ENCODE results near the gene IQGAP2. TPM values are rescaled to one million over a fixed set of nuclear protein-coding genes. Genes with fewer than 3 reads are reported as not detected.

IQGAP2 gene
- total RNA-seq, 1 experiment from 2014 or later, result 83.2 TPM

GRCh38 chr5:76468635-76469425 is 65.7 kb downstream of the IQGAP2 start:
- DNase-seq (ENCODE audit: low spot score), result no peak
- in situ Hi-C loops (cut with HindIII; ENCODE audit: low sequenced_read_pairs), result no loop called here

GRCh38 chr5:76469656-76470290 is 66.7 kb downstream of the IQGAP2 start:
- in situ Hi-C loops (cut with HindIII; ENCODE audit: low sequenced_read_pairs), result no loop called here
- DNase-seq (ENCODE audit: low spot score), result no peak

GRCh38 chr5:76470976-76471375 is 67.9 kb downstream of the IQGAP2 start:
- in situ Hi-C loops (cut with HindIII; ENCODE audit: low sequenced_read_pairs), result no loop called here
- DNase-seq (ENCODE audit: low spot score), result no peak

GRCh38 chr5:76471406-76471805 is 68.3 kb downstream of the IQGAP2 start:
- in situ Hi-C loops (cut with HindIII; ENCODE audit: low sequenced_read_pairs), result no loop called here
- no peak for DNase-seq (ENCODE audit: low spot score)

GRCh38 chr5:76471987-76472334 is 68.9 kb downstream of the IQGAP2 start:
- DNase-seq (ENCODE audit: low spot score), result no peak
- in situ Hi-C loops (cut with HindIII; ENCODE audit: low sequenced_read_pairs), result no loop called here

GRCh38 chr5:76472335-76473008 is 69.4 kb downstream of the IQGAP2 start:
- DNase-seq (ENCODE audit: low spot score), result no peak
- in situ Hi-C loops (cut with HindIII; ENCODE audit: low sequenced_read_pairs), result no loop called here

- no peak for DNase-seq (ENCODE audit: low spot score)
- in situ Hi-C loops (cut with HindIII; ENCODE audit: low sequenced_read_pairs), result no loop called here
Measured at GRCh38 chr5:76473009-76473336, 69.9 kb downstream of the IQGAP2 start.

GRCh38 chr5:76473661-76474060 is 70.6 kb downstream of the IQGAP2 start:
- no peak for DNase-seq (ENCODE audit: low spot score)
- in situ Hi-C loops (cut with HindIII; ENCODE audit: low sequenced_read_pairs), result no loop called here

- DNase-seq (ENCODE audit: low spot score), result no peak
- in situ Hi-C loops (cut with HindIII; ENCODE audit: low sequenced_read_pairs), result no loop called here
Measured at GRCh38 chr5:76474377-76474776, 71.3 kb downstream of the IQGAP2 start.

GRCh38 chr5:76475385-76475784 is 72.3 kb downstream of the IQGAP2 start:
- no peak for DNase-seq (ENCODE audit: low spot score)
- in situ Hi-C loops (cut with HindIII; ENCODE audit: low sequenced_read_pairs), result no loop called here

GRCh38 chr5:76475936-76476335 is 72.9 kb downstream of the IQGAP2 start:
- no peak for DNase-seq (ENCODE audit: low spot score)
- in situ Hi-C loops (cut with HindIII; ENCODE audit: low sequenced_read_pairs), result no loop called here

- in situ Hi-C loops (cut with HindIII; ENCODE audit: low sequenced_read_pairs), result no loop called here
- DNase-seq (ENCODE audit: low spot score), result no peak
Measured at GRCh38 chr5:76476474-76477038, 73.5 kb downstream of the IQGAP2 start.

GRCh38 chr5:76477061-76477460 is 74.0 kb downstream of the IQGAP2 start:
- in situ Hi-C loops (cut with HindIII; ENCODE audit: low sequenced_read_pairs), result no loop called here
- DNase-seq (ENCODE audit: low spot score), result no peak

GRCh38 chr5:76477571-76477970 is 74.5 kb downstream of the IQGAP2 start:
- DNase-seq (ENCODE audit: low spot score), result no peak
- in situ Hi-C loops (cut with HindIII; ENCODE audit: low sequenced_read_pairs), result no loop called here

GRCh38 chr5:76479281-76479680 is 76.2 kb downstream of the IQGAP2 start:
- peak; percentile 51 for DNase-seq (ENCODE audit: low spot score)
- in situ Hi-C loops (cut with HindIII; ENCODE audit: low sequenced_read_pairs), result no loop called here

GRCh38 chr5:76479973-76480667 is 77.0 kb downstream of the IQGAP2 start:
- no peak for DNase-seq (ENCODE audit: low spot score)
- in situ Hi-C loops (cut with HindIII; ENCODE audit: low sequenced_read_pairs), result no loop called here

GRCh38 chr5:76482984-76483383 is 79.9 kb downstream of the IQGAP2 start:
- in situ Hi-C loops (cut with HindIII; ENCODE audit: low sequenced_read_pairs), result no loop called here
- DNase-seq (ENCODE audit: low spot score), result no peak

GRCh38 chr5:76483433-76483832 is 80.3 kb downstream of the IQGAP2 start:
- DNase-seq (ENCODE audit: low spot score), result no peak
- in situ Hi-C loops (cut with HindIII; ENCODE audit: low sequenced_read_pairs), result no loop called here

- DNase-seq (ENCODE audit: low spot score), result no peak
- in situ Hi-C loops (cut with HindIII; ENCODE audit: low sequenced_read_pairs), result no loop called here
Measured at GRCh38 chr5:76483881-76484280, 80.8 kb downstream of the IQGAP2 start.

- in situ Hi-C loops (cut with HindIII; ENCODE audit: low sequenced_read_pairs), result no loop called here
- no peak for DNase-seq (ENCODE audit: low spot score)
Measured at GRCh38 chr5:76485511-76485910, 82.4 kb downstream of the IQGAP2 start.

All from G401 (cell line).